ENCODE data around the gene KIF14. TPM values are rescaled to one million over a fixed set of nuclear protein-coding genes. Genes with fewer than 3 reads are reported as not detected.

KIF14 gene
- total RNA-seq, result 3.1 and 18.0 TPM in 2 replicates

DNA sequence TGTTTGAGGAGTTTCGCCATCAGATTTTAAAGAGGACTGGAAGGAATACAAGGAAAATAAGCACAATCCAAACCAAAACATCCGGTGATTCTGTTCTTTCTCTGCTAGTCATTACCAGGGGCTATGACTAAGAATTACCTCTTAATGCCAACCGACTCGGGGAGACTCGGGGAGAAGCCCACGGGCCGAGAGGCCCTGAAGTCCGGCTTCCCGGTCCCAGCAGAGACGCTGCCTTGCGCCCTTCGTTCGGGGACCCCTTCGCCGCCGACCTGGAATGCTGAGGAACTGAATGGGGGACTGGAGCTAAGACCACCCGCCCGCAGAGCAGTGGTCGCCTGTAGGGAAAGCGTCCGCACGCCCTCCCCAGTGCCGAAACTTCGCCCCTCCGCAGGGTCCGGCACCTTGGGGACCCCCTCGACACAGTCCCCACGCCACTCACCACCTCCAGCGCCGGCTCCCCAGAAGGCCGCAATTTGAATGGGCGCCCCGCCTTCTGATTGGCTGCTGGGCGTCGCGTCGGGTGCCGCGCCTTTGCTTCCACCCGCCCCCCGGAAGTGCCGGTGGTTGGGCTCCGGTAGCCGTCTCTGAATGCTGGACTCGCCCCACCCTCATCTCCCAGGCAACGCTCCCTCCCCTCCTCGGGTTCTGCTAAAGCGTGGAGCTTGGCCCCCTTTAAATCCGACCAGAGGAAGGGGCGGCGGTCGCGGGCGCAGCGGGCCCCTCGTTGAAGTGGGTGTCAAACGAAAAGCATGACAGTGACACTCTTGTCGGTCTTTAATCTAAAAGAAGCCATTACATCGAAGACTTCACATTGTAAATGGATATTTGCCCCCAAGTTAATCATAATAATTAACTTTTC, at the start of gene KIF14:
Gene KIF14, minus strand, starts transcription at position 479 of the 859 bp plus-strand sequence. CDS start 2,028 bp downstream, outside the sequence.
- peak; percentile 92 for DNase-seq

- DNase-seq, result peak; percentile 99
These were observed 49.0 kb upstream of the KIF14 start, which contains the start of gene DDX59 for GRCh38 chr1:200669314-200670241. Gene DDX59, minus strand, starts transcription at chr1:200669907. Its CDS starts 3,167 bp downstream, at chr1:200666740.

DNA sequence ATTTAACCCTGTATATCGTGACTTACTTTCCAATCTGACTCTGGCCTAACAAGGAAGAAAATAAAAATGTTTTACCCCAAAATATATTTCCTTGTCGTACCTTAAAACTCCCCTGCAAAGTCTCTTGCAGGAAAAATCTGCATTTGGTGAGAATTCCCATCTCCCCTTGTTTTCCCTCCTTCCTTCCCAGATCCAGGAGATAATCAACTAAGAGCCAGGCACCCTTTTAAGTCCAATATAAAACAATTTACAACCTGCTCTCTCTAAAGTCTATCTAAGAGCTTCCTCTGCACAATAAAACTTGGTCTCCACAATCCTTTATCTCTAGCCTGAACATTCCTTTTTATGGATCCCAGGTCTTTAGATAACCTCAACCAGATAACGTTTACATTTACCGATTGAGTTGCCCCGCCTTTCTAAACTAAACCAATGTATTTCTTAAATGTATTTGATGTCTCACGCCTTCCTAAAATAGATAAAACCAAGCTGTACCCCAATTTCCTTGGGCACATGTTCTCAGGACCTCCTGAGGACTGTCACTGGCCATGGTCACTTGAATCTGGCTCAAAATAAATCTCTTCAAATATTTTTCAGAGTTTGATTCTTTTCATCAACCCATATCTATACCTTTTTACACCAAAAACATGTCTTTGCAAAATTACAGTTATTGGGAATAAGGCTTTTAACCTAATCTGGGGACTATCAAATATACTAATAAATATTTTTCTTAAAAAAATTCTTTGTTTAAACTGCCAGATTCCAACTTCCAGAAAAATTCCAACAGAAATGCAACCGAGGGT, 48.2 kb upstream of the KIF14 start:
- DNase-seq, result peak; percentile 12

DNA sequence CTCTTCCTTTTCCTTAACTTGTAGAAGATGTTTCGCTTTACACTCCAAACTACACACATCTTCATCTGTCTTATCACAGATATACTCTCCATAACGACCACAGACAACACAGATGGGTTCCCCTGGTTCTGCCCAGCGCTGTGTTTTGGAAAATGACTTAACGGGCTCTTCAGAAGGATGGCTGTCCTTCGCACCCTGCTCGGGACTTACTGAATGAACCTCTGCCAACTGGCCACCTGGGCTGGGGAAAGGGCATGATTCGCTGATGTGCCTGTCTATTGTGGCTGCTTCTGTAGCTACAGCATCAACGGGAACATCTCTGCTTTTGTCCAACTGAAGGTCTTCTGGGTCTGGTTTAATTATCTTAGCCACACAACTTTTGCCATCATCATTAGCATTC, 45.8 kb upstream of the KIF14 start:
- peak; percentile 45 for DNase-seq

GRCh38 chr1:200665861-200666260, 45.3 kb upstream of the KIF14 start:
- DNase-seq, result peak; percentile 72

GRCh38 chr1:200660719-200661118, 40.2 kb upstream of the KIF14 start:
- DNase-seq, result no peak

- no peak for DNase-seq
These were observed 38.7 kb upstream of the KIF14 start for GRCh38 chr1:200659269-200659668.

DNA sequence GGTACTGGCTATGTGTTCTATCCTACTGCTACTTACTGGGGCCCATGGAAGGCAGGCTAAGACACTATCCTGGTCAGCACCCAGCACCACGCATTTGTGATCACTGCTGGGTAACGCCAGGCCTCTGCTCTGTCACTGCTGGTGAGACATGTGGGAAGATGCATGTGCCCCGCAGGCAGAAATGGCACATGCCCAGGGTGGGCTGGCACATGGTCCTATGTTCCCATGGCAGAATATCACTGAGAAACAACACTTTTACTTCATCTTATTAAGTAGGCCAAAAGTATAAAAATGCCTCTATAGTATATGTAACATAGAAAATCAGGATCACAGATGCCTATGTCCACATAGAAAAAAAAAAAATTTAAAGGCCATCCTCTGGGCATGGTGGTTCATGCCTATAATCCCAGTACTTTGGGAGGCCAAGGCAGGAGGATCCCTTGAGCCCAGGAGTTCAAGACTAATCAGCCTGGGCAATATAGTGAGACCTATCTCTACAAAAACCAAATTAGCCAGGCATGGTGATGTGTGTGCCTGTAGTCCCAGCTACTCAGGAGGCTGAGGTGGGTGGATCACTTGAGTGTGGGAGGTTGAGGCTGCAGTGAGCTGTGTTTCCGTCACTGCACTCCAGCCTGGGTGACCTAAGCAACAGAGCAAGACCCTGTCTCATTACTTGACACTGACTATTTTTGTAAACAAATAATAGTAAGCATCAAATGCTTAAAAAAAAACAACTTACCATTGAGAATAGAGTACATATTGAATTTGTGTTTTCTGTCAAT, 37.7 kb upstream of the KIF14 start:
- no peak for DNase-seq

- no peak for DNase-seq
These were observed 34.1 kb upstream of the KIF14 start for GRCh38 chr1:200654660-200655059.

DNA sequence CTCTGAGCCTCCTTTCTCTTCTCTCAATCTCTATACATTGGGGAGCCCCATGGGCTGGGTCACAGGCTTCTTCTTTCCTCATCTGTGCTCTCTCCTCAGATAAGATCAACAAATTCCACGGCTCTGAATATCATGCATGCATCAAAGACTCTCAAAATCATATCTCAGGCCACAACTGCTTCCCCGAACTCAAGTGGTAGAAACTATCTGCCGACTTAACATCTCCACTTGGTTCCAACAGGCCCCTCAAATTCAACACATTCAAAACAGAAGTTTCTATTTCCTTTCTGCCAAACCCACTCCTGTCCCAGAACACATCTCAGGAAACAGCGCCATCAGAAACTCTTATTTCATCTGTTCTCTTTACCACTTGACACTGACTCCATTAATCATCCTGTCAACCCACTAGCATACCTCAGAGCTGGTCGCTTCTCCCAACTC, 32.5 kb upstream of the KIF14 start:
- DNase-seq, result no peak

DNA sequence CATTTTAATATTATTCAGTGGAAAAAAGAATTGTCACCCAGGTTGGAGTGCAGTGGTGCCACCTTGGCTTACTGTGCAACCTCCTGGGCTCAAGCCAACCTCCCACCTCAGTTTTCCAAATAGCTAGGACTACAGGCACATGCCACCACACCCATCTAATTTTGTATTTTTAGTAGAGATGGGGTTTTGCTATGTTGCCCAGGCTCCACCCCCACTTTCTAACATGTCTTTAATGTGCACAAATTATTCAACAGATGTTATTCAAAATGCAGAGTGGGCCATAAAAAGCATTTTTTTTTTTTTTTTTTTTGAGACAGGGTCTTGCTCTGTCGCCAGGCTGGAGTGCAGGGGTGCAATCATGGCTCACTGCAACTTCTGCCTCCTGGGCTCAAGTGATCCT, 31.8 kb upstream of the KIF14 start:
- no peak for DNase-seq

GRCh38 chr1:200646515-200646914, 26.0 kb upstream of the KIF14 start:
- DNase-seq, result no peak

GRCh38 chr1:200644021-200644420, 23.5 kb upstream of the KIF14 start:
- no peak for DNase-seq

- no peak for DNase-seq
These were observed 21.9 kb upstream of the KIF14 start for GRCh38 chr1:200642481-200642880.

GRCh38 chr1:200640963-200641401, 20.4 kb upstream of the KIF14 start:
- DNase-seq, result no peak

GRCh38 chr1:200640373-200640962, 19.9 kb upstream of the KIF14 start:
- DNase-seq, result no peak

- DNase-seq, result no peak
These were observed 17.5 kb upstream of the KIF14 start for GRCh38 chr1:200638073-200638472.

DNA sequence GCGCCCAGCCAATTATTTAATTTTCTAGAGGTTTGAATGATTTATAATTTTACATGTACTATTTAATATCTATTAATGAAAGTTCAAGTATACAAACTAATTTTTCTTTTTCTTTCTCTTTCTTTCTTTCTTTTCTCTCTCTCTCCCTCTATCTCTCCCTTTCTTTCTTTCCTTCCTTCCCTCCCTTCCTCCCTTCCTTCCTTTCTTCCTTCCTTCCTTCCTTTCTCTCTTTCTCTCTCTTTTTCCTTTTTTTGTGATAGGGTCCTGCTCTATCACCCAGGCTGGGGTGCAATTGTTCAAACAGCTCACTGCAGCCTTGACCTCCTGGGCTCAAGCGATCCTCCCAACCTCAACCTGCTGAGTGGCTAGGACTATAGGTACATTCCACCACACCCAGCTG, 16.1 kb upstream of the KIF14 start:
- DNase-seq, result no peak

DNA sequence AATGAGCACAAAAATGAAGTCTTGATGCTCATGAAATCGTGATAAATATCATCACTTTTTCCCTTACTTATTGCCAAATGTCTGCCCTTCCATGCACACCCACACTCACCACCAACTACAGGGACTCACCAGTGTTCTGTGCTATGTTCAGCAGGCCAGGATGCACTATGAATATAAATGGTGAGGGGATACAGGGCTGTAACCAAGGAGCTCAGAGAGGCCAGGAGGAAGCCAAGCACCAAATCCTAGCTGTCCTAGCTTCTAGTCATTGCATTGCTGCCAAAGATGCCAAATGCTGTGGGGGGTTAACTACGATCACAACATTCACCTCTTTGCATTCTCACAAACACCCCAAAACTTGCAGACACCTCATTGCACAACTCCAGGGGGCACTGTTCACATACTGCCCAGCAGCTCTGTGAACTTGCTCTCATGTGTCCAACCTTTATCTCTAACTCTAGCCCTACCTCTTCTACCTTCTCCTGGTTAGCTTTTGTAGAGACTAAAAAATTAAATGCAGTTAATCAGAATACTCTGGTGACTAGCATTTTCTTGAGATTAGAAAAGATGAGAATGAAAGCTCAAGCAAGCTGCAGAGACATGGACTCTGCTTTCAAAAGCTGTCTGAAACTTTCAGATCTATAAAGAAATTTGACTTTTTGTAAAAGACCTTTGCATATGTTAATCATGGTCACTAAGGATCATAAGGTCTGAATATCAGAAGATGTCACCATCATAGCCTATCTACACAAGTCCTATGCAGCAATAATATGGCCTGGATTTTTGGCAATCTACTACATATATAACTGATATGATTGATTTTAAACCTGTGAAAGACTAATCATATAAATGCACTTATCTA, 13.9 kb upstream of the KIF14 start:
- DNase-seq, result no peak

GRCh38 chr1:200631375-200631774, 10.8 kb upstream of the KIF14 start:
- DNase-seq, result no peak
